Fibroblast of skin of right quadriceps (primary cell): Measurements from ENCODE around the gene CBLN1.

Experiments used
- DNase-seq: peaks from one replicate; pipeline ENCODE4 v3.0.0-alpha.2; 2013

Gene CBLN1

GRCh38 chr16:49281480-49281842 lies at the start of gene CBLN1:
Gene CBLN1, minus strand, starts transcription at chr16:49281838. Its CDS starts 373 bp downstream, at chr16:49281465.
- no peak for DNase-seq

DNA sequence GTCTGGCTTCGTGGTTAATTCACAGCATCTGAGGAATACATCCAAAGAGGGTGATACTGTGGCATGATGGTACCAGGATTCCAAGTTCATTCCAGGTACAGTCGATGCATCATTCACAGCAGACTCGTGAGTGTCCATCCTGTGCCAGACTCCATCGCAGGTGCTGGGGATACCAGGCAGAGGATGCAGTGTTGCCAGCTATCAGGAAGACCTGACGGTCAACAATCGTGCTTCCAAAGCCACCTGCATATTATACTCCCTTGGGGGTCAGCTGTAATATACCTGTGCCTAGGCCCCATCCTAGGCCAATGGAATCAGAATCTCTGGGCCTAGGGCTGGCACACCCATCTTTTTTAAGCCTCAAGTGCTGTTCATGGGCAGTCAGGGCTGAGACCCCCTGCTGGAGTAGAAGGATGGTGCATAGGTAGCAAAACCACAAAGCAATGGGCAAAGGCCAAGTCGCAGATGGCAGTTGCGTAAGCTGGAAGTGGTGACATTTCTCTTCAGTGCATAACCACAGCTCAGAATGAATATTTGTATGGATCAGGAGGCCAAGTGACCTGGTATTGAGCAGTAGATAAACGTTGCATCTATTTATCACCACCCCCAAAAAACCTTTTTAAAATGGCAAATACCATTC lies 49.0 kb upstream of the CBLN1 start:
- DNase-seq, result no peak

DNA sequence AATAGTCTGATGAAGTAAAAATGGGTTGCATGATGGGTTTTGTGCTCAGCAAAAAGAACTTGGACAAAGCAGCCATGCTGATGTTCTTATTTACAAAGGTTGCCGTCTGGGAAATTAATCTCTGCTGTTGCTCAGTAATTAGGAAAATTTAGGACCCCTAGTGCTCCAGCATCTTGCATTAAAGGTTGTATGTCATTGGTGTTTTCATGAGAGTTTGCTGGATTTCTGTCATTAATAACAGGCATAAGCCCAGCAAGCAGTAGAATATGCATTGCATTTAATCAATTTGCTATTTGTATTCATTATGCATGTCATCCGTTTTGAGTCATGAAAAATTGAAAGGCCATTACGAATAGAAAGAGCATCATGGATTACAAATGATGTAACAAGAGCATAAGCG lies 46.7 kb upstream of the CBLN1 start:
- DNase-seq, result no peak

GRCh38 chr16:49327466-49327865 lies 45.8 kb upstream of the CBLN1 start:
- no peak for DNase-seq

DNA sequence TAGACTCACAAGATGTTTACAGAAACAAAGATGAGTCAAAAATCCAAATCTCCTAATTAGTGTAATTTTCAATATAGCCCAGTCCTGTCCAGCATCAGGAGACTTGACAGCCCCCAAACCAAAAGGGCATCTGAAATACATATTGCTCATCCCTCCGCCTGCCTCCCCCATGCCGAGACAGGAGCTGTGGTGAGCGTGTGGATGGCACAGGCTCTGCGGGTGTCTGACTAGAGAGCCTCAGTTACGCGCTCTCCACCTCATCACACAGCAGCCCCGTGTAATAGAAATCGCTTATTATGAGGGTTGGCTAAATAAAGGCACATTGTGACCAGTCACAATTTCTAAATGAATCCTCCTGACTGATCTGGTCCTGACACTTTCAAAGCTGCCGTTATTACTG lies 43.1 kb upstream of the CBLN1 start:
- no peak for DNase-seq

DNA sequence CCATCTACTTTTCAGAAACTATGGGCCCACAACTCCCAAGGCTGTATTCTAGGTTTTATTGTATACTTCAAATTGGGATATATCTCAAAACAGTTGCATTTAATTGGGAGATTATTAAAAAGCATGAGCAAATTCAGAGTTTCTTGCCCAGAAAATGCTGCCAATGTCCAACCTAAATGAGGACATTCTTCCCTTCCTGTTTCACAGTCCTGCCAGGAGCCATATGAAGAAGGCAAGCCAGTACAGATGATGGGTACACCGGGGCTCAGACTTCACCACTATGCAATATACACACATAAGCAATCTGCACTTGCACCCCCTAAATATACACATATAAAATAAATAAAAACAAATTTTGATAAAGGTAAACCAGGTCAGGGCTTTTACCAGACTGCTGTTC lies 34.0 kb upstream of the CBLN1 start:
- no peak for DNase-seq

DNA sequence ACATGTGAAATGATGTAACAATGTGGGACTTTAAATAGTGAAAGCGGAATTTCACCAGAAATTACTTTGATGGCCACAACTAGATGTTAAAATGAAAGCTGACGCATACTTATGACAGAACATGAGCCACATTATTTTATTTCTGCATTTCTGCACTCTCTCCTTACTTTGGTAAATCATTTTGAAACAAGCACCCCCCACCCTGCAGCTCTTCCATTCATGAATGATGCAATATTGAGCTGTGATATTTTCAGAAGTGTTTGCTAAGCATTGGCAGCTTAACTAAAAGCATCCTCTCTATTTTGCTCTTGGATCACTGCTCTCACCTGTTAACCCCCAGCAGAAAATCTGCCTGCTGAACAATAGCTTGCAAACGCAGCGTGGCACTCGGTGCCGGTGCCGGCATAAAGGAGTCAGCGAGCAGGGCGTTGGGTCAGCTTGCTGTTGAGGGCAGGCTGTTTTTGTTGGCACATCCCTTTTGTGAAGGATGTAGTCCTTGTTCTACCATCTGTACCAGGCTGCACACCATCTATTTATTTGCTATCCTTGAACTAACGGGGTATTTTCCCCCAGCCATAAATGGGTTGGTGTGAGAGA lies 30.8 kb upstream of the CBLN1 start:
- no peak for DNase-seq

DNA sequence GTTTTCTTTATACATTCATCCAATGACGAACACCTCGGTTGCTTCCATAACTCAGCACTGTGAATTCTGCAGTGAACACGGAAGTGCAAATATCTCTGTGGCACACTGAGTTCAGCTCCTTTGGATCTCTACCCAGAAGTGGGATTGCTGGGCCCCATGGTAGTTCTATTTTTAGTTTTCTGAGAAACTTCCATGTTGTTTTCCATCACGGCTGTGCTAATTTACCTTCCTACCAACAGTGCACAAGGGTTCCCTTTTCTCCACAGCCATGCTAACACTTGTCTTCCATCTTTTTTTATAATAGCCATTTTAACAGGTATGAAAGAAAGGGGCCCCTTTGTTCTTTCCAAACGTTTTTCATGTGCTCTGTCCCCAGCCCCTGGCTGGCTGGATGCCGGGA lies 30.2 kb upstream of the CBLN1 start:
- DNase-seq, result no peak

DNA sequence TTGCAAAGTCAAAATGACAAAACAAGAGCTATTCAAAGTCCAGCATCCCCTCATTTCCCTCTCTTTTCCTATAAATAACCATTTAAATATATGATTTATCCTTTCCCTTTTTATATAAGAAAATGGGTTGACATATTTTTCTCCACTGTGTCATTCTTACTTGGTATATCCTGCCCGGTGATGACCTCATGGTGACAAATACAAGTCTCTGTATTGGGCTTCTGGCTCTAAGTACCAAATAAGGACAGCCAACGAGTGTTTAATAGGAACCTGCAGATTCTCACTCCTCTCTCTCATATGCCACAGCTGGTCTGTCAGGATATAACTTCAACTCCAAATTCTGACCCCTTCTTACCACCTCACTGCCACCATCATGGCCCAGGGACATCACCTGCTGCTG lies 25.5 kb upstream of the CBLN1 start:
- no peak for DNase-seq

GRCh38 chr16:49305406-49305805 lies 23.8 kb upstream of the CBLN1 start:
- no peak for DNase-seq

GRCh38 chr16:49292413-49292812 lies 10.8 kb upstream of the CBLN1 start:
- no peak for DNase-seq

DNA sequence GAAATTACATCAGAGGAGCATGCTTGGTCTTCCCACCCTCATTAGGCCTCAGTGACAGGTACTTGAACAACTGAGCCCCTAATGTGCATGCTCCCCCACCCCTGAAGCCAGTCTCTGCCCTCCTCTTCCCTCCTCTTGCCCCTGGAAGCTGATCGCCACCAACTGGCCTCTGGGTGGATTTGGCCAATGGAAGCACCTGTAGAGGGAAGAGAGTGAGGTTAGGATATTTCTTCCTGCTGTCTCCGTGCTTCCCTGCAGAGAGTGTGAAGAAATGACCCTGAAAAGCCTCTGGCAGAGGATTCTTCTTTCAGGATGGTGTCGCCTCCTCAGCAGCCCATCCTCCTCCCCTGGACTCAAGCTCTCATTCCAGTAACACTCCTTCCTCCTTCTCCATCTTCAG lies 5.9 kb upstream of the CBLN1 start:
- no peak for DNase-seq

- DNase-seq, result no peak
These were observed 3.3 kb upstream of the CBLN1 start for GRCh38 chr16:49284962-49285361.

DNA sequence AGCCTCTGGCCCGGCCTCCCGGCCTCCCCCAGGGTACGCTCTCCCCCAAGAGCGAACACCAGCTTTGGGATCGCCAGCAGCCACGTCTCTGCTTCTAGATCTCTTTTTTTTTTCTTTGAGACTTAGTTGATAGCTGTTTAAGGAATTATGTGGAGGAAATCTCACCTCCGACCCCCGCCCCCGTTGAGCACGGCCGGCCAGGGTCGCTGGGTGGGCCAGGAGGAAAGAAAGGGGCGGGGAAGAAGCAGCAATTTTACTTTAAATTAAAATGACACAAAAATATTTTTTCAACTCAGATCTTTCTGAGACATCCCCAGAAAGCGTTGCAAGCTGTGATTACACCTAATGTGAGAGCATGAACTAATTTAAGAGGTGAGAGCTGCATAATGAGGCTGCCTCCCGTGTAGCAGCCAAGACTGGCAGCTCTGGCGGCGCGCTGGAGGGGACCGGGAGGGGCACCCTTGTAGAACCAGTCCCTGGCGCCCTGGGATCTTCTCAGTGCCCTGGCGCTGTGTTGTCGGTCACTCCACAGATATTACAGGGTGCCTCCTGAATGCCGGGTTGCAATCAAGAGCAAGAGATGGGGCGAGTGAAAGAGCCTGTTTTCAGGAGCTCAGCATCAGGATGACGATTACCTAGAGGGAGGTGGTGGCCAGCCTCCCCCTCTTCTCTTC lies 1.9 kb upstream of the CBLN1 start:
- DNase-seq, result no peak

- DNase-seq, result no peak
These were observed 1.2 kb upstream of the CBLN1 start for GRCh38 chr16:49282690-49283375.

DNA sequence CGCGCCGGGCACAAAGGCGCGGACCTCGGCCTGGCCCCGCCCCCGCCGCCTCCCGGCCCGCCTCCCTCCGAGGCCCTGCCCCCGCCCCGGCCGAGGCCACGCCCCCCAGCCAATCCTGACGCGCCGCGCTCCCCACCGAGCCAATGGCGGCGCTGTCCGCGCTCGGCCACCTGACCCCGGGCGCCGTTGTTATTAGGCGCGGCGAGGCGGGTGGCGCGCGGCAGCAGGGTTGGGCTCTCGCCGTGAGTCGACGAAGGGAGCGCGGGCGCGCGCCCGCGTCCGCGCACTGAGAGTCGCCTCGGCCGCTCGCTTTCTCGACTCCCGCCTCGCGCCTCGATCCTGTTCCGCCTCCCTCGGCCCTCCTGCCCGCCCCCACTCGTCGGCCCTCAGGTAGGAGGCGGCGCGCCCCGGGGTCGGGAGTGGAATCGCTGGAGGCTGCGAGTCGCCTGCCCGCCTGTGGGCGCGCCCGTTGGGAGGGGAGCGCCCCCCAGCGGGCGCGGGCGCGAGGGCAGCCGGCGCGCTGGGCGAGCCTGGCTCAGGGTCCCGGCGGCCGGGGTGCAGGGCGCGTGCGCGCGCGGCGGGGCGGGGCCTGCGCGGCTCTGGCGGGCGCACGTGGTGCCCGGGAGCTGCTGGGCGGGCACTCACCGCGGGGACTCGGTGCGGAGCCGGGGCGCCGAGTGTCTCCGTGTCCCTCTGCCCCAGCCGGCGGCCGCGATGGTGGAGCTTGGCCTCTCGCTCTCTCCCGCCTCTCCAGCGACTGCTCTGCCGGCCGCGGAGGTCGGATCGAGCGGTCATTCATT lies 405 bp upstream of the CBLN1 start:
- DNase-seq, result peak; percentile 69

GRCh38 chr16:49280841-49281371 lies 732 bp downstream of the CBLN1 start:
- DNase-seq, result no peak

DNA sequence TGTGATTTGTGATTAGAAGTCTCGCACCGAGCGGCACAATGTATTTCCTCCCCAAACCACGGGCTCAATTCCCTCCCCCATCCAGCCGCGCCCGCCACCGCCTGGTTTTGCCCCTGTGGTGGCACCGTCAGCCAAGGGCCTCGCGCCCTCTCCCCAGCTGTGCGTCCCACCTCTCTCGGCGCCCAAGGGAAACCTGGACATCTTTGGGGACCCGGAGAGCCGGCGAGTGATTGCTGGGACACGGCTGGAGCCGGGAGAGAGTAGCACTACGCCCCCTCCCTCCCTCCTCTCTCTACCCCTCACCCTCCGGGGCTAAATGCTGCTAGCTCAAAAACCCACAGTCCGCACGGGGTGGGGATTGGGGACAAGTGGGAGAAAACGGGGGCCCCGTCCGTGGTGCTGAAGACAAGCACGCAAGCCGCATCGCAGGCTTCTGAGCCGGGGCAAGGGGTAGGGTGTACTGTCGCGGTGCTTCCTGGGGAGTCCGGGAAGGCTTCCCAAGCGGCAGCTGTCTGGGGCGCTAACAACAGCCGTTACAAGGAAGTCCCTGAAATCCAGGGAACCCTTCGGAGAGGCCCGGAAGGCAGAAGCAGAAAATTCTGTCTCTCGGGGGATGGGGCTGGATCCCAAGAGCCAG lies 1.4 kb downstream of the CBLN1 start:
- DNase-seq, result no peak

DNA sequence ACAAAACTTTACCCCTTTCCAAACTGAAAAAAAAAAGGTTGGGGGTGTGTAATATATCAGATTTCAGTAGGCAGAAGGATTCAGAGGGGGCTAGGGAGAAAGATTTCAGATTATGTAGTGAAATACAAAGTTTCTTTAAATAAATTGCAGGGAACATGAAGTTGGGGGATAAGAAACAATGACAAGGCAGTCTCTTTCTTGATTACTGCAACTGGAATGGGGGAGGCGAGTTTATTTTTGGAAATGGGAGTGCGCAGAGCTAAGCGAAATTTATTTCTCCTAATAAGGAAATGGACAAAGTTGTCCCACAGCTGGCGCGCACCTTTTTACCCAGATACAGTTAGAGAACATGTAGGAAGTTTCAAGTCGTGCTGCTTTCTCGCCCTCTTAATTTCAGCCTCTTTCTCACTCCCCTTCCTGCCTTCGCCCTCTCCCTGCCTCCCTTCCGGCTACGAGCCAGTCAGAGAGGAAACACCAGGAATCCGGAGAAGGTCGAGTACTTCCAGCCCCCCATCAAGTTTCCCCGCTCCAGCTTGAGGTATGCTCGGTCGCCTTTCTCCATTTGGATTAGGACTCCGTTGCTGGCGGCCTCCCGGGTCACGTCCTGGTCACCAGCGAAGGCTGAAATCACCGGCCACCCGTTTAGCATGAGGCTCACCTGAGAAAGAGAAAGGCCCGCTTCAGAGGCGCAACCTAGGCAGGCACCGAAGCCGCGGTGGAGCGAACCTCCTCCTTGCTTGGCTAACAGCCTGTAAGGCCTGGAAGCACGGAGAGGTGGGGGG lies 2.5 kb downstream of the CBLN1 start:
- no peak for DNase-seq

GRCh38 chr16:49278567-49278827 lies 3.1 kb downstream of the CBLN1 start:
- no peak for DNase-seq

GRCh38 chr16:49277766-49278566 lies 3.7 kb downstream of the CBLN1 start:
- no peak for DNase-seq
